ENCODE data around the gene PRSS48. TPM values are rescaled to one million over a fixed set of nuclear protein-coding genes. Genes with fewer than 3 reads are reported as not detected.

Gene PRSS48
- total RNA-seq, 1 donor from 2014 or later, result not detected

DNA sequence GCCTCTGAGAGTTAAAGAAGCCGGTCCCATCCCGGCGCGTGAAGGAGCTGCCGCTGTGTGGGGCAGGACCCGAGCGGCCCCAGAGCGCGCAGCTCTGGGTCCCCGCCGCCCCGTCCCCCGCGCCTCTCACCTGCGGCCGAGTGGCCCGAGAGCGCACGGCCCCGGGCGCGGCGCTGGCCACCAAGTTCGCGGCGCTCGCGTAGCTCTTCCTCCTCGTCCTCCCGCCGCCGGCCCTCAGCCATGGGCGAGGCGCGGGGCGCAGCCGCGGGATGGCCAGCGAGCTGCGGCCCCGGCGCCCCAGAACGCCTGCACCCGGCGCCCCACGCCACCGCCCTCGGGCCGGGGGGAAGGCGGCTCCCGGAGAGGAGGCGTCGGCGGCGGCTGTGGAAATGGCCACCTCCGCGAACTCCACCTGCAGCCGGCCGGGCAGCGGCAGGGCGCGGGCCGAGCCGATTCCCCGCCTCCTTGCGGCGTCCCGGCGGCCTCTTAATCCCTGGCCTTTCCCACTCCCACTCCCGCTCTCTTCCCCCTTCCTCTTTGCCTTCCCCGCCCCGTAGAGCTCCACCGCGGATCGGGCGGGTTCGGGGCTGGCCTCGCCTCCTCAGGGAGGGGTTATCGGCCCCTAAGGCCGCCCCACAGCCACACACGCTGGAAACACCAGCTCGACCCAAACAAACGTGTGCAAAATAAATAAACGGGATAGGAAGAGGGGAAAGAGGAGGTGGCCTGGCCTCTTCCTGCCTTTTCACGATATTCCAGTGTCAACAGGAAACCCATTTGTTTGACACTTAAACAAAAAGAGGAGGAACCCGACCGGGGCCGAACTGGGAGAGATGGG lies 48.4 kb downstream of the PRSS48 start, which contains the start of gene SH3D19:
Gene SH3D19, minus strand, starts transcription at position 495 of the 838 bp plus-strand sequence. Its CDS starts 253 bp downstream, at position 242.
- H3K27ac Mint-ChIP-seq, result no peak within 1 kb of the TSS
- H3K27me3 Mint-ChIP-seq (ENCODE audit: low read depth), result peaks cover 59% of the 10 kb centered on the region
- intact Hi-C loops (cut with micrococcal nuclease), result no loop called here
- no peaks in the 10 kb centered on the region for H3K36me3 Mint-ChIP-seq (ENCODE audit: low read depth)
- peaks cover 2% of the 10 kb centered on the region for H3K4me1 Mint-ChIP-seq (ENCODE audit: low read depth)
- no peaks in the 10 kb centered on the region for H3K9me3 Mint-ChIP-seq
- no peak for DNase-seq (ENCODE audit: low spot score)
- H3K4me3 Mint-ChIP-seq (ENCODE audit: low read depth), result peak within 1 kb of the TSS; percentile 69

DNA sequence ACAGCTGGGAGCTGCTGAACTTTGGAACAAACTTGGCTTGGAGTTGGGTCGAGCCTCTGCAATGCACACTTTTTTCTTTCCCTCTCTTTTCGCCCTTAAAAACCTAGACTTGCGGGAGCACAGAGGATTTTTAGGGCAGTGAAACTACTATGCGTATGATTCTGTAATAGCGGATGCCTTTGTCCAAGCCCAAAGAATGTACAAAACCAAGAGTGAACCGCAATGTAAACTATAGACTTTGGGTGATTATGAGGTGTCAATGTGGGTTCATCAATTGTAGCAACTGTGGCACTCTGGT lies 48.9 kb downstream of the PRSS48 start:
- H3K9me3 Mint-ChIP-seq, result no peaks in the 10 kb centered on the region
- H3K27ac Mint-ChIP-seq, result no peak overlapping the region
- peaks cover 2% of the 10 kb centered on the region for H3K4me1 Mint-ChIP-seq (ENCODE audit: low read depth)
- no peaks in the 10 kb centered on the region for H3K36me3 Mint-ChIP-seq (ENCODE audit: low read depth)
- H3K27me3 Mint-ChIP-seq (ENCODE audit: low read depth), result peaks cover 57% of the 10 kb centered on the region
- intact Hi-C loops (cut with micrococcal nuclease), result no loop called here
- H3K4me3 Mint-ChIP-seq (ENCODE audit: low read depth), result no peak overlapping the region
- no peak for DNase-seq (ENCODE audit: low spot score)

DNA sequence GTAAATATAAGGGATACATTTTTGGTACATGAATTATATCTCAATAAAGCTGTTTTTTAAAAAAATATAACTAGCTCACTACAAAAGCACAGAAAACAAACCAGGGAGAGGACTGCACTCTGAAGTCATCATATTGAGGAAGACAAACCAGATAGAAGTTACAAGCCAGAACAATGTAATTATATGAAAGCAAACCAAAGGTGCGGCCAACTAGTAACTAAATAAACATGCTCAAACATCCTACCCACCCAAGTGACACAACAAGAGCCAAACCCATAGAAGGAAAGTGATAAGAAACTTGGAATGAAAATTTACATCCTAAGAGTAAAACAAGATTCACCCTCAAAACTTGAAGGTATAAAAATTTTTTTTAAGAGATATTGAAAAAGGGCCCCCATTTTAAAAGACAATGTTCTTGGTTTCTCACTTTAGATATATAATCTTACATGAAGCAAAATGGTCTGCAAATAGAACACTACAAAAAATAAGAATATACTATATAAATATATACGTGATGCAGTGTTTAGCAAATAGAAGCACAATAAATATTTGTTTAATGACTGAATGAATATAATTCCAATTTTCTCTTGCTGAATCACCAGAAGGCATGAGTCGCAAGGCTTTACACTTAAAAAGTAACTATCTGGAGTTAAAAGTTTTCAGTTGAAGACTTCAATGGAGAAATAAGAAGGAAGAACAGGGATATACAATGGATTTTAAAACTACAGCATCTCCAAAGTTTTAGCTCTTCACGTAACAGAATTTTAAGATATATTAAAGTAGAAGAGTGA lies 52.5 kb downstream of the PRSS48 start:
- no peak overlapping the region for H3K27ac Mint-ChIP-seq
- intact Hi-C loops (cut with micrococcal nuclease), result no loop called here
- H3K4me1 Mint-ChIP-seq (ENCODE audit: low read depth), result peaks cover 2% of the 10 kb centered on the region

DNA sequence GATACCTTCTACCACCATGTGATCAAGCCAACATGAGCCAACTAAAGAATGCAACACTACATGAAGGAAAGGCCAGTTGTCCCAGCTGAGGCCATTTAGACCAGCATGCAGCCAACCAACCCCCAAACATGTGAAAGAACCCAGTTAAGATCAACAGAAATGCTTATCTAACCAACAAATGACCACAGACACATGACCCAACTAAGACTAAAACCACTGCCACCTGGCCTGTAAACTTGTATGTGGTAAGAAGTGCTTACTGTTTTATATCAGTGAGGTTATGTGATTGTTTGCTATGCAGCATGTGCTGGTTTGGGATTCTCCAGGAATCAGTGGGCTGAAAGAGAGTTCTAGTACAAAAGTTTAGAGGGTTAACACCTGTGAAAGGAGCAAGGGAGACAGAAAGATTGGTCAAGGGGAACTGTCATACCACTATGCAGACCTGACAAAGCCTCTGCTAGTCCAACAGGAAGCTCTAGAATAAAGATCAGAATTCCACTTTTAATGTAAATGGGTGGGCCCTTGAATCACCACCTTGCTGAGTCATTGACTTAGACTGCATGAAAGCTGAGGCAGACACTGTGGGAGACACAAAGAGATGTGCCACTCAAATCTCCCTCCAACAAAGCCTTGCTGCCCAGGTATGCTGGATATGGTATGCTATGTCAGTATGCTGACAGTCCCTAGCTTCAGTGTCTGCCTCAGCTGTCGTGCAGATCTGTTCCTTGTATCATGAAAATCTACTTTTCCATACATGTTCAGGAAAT lies 54.5 kb downstream of the PRSS48 start:
- H3K4me1 Mint-ChIP-seq (ENCODE audit: low read depth), result no peaks in the 10 kb centered on the region
- H3K27ac Mint-ChIP-seq, result no peak overlapping the region
- intact Hi-C loops (cut with micrococcal nuclease), result no loop called here
- H3K27me3 Mint-ChIP-seq (ENCODE audit: low read depth), result peaks cover 18% of the 10 kb centered on the region
- no peaks in the 10 kb centered on the region for H3K36me3 Mint-ChIP-seq (ENCODE audit: low read depth)
- H3K9me3 Mint-ChIP-seq, result no peaks in the 10 kb centered on the region
- no peak for DNase-seq (ENCODE audit: low spot score)
- H3K4me3 Mint-ChIP-seq (ENCODE audit: low read depth), result no peak overlapping the region

More for the DNA sequence above, 52.5 kb downstream of the PRSS48 start:
- DNase-seq (ENCODE audit: low spot score), result no peak
- peaks cover 30% of the 10 kb centered on the region for H3K27me3 Mint-ChIP-seq (ENCODE audit: low read depth)
- H3K4me3 Mint-ChIP-seq (ENCODE audit: low read depth), result no peak overlapping the region
- no peaks in the 10 kb centered on the region for H3K36me3 Mint-ChIP-seq (ENCODE audit: low read depth)
- no peaks in the 10 kb centered on the region for H3K9me3 Mint-ChIP-seq

DNA sequence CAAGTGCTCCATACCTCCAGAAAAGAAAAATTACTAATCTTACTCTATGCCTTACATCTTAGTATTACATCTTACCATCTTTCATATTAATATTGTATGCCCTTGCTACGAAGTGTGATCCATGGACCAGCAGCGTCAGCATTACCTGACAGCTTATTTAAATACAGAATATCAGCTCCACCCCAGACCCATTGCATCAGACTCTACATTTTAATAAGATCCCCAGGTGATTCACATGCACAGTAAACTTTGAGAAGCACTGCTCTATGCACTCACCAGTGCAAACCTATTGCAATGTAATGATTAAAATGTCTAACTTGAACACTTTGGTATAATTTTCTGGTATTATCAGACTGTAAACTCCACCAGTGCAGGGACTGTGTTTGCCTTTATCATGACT lies 62.5 kb downstream of the PRSS48 start:
- Mint-ChIP-seq H3K4me1 (ENCODE audit: low read depth) (no peaks in the 10 kb centered on the region), H3K36me3 (ENCODE audit: low read depth) (no peaks in the 10 kb centered on the region), H3K27ac (no peak overlapping the region), H3K27me3 (ENCODE audit: low read depth) (peaks cover 1% of the 10 kb centered on the region), H3K4me3 (ENCODE audit: low read depth) (no peak overlapping the region), H3K9me3 (no peaks in the 10 kb centered on the region)
- intact Hi-C loops (cut with micrococcal nuclease), result no loop called here
- no peak for DNase-seq (ENCODE audit: low spot score)

DNA sequence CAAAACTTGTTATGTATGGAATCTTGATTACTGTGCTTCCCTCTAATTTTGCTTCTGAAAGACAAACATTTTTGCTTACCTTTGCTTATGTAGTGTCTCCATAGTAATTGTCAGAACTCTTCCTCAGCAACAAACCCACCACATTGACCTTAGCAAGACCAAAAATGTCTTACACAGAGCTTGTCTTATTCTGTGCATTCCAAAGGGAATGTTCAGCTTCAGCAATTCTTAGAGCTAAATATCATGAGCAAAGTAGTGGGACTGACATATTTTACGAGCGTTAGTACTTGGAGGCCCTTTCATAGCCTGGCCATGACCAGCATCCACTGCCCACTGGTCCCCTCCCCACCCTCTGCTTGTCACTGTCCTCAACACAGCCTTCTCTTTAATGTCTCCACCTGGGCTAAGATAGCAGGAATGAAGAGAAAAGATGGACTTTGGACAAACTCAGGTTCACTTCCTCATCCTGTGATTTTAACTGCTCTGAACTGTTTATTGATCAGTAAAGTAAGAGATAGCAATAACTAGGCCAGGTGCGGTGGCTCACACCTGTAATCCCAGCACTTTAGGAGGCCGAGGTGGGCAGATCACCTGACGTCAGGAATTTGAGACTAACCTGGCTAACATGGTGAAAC lies 63.9 kb downstream of the PRSS48 start:
- intact Hi-C loops (cut with micrococcal nuclease), result no loop called here
- Mint-ChIP-seq H3K27ac (no peak overlapping the region), H3K36me3 (ENCODE audit: low read depth) (no peaks in the 10 kb centered on the region), H3K9me3 (no peaks in the 10 kb centered on the region), H3K4me3 (ENCODE audit: low read depth) (no peak overlapping the region), H3K27me3 (ENCODE audit: low read depth) (peaks cover 1% of the 10 kb centered on the region), H3K4me1 (ENCODE audit: low read depth) (no peaks in the 10 kb centered on the region)
- no peak for DNase-seq (ENCODE audit: low spot score)

Other genes starting within 250 kb of the PRSS48 start
- gene RPS3A, start 177.5 kb upstream of the PRSS48 start, total RNA-seq, result 1,827 and 1,844 TPM in 2 replicates
- not detected in 2 replicates for gene SH3D19, start 48.4 kb downstream of the PRSS48 start, total RNA-seq
- gene FHIP1A, start 132.0 kb downstream of the PRSS48 start, total RNA-seq, result not detected in 2 replicates

All from activated T-helper 2 cell treated with anti-CD3 and anti-CD28 coated beads, Interferon-gamma antibody, Interleukin-2, Interleukin-4, amounts not matched to agents 10 μg/mL and 5 μg/mL and 100 μg/mL, durations not matched to agents 14 hours and 24 hours and 36 hours (primary cell).